ENCODE results near the gene LPAR1. TPM values are rescaled to one million over a fixed set of nuclear protein-coding genes. Genes with fewer than 3 reads are reported as not detected.

The LPAR1 gene
- total and polyA plus RNA-seq, 10 donors, result 8.1 to 63.8 (median 34.4) TPM

DNA sequence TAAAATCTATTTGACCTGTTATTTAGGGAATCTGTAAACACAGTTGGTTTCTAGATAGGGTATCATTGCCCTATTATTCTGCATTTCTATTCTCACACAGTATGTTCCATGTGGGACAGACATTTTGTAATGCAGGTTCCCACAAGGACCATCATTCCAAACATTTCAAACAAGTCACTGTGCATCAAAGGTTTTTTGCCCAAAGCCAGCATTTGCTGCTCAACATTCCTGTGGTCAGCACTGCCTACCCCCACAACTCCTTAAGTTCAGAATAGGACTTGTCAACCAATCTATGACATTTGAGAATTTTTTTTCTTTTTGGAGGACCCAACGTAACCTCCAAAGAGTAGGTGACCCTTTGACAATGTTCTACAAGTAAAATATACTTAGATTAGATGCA, 95.7 kb downstream of the LPAR1 start:
- no peak for TF ChIP-seq POLR2AphosphoS5 (IDR thresholded peaks at IDR 0.05)
- TF ChIP-seq CTCF (IDR thresholded peaks at IDR 0.05 in 8 of 11, conservative IDR thresholded peaks at IDR 0.05 in 3 of 11), result no peak
- no peak for TF ChIP-seq POLR2A (IDR thresholded peaks at IDR 0.05)
- intact Hi-C loops (cut with DNase I; ENCODE audit: low total_unique reads), result no loop called here
- DNase-seq, result no peak
- Histone ChIP-seq H3K9me3 (peaks cover 0 to 2% (median 0%) of the 10 kb centered on the region in 8 donors), H3K36me3 (peaks cover 0 to 14% (median 0%) of the 10 kb centered on the region in 6 donors), H3K4me3 (no peak overlapping the region), H3K27me3 (replicated peaks in 1 of 7) (no peaks in the 10 kb centered on the region), H3K4me1 (no peaks in the 10 kb centered on the region), H3K27ac (no peak overlapping the region)
- 64 to 94% (median 77%) methylated on average over 1 of the region's 1 CpG for WGBS, 5 donors

DNA sequence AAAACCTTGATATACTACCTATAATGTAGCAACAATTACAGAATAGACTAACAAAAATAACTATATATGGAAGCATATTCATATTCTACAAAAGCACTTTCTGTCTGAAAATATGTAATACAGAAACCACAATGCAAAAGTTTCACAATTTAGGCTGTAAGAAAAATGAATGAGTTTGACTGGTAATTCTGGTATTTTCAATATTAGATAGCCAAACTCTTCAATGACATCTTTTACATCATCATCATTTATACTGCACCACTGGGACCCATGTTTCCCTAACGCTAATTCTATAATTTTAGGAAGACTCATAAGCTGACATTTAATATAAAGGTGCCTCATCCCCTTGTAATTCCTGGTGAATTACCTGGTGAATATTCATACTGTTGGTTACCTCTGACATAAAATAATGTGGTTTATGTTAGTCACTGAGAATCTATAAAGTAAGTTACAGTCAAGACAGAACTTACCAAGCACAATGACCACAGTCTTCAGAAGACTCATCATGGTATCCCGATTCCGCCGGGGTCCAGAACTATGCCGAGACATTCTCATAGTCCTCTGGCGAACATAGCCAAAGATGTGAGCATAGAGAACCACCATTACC, 97.2 kb downstream of the LPAR1 start:
- H3K4me1 ChIP-seq, result no peaks in the 10 kb centered on the region
- peaks cover 0 to 14% (median 0%) of the 10 kb centered on the region in 6 donors for H3K36me3 ChIP-seq
- peaks cover 0 to 2% (median 0%) of the 10 kb centered on the region in 8 donors for H3K9me3 ChIP-seq
- no peaks in the 10 kb centered on the region for H3K27me3 ChIP-seq (replicated peaks in 1 of 7)
- intact Hi-C loops (cut with DNase I; ENCODE audit: low total_unique reads), result no loop called here
- TF ChIP-seq CTCF (IDR thresholded peaks at IDR 0.05 in 8 of 11, conservative IDR thresholded peaks at IDR 0.05 in 3 of 11), result no peak
- TF ChIP-seq POLR2A (IDR thresholded peaks at IDR 0.05), result no peak
- TF ChIP-seq POLR2AphosphoS5 (IDR thresholded peaks at IDR 0.05), result no peak
- no peak overlapping the region for H3K4me3 ChIP-seq
- no peak for DNase-seq
- H3K27ac ChIP-seq, result no peak overlapping the region
- 87 to 98% (median 94%) methylated on average over 6 of the region's 6 CpGs for WGBS, 5 donors

DNA sequence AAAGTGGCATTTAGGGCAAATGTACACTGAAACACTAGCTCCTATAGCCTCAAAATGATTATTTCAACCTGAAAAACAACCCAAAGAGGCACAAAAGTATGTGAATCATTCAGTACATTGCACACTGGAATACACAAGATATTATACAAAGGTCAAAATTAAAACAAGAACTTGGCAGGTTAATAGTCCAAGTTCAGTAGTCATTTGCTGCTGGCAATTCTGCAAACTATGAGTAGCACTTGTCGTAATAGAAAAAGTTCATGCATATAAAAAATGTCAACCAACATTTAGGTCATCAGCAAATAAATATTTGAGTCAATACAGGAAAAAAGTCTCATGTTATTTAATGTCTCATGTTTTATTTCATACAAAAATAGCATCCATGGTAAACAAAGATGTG, 98.7 kb downstream of the LPAR1 start:
- peaks cover 0 to 2% (median 0%) of the 10 kb centered on the region in 8 donors for H3K9me3 ChIP-seq
- no peak overlapping the region for H3K27ac ChIP-seq
- H3K4me3 ChIP-seq, result no peak overlapping the region
- no peaks in the 10 kb centered on the region for H3K27me3 ChIP-seq (replicated peaks in 1 of 7)
- TF ChIP-seq POLR2AphosphoS5 (IDR thresholded peaks at IDR 0.05), result no peak
- no peak for TF ChIP-seq CTCF (IDR thresholded peaks at IDR 0.05 in 8 of 11, conservative IDR thresholded peaks at IDR 0.05 in 3 of 11)
- no peak for TF ChIP-seq POLR2A (IDR thresholded peaks at IDR 0.05)
- DNase-seq, result no peak
- peaks cover 0 to 14% (median 0%) of the 10 kb centered on the region in 6 donors for H3K36me3 ChIP-seq
- H3K4me1 ChIP-seq, result no peaks in the 10 kb centered on the region
- WGBS, 5 donors, result 82 to 96% (median 93%) methylated on average over 1 of the region's 1 CpG
- intact Hi-C loops (cut with DNase I; ENCODE audit: low total_unique reads), result no loop called here

- H3K4me3 ChIP-seq, result no peak overlapping the region
- no peaks in the 10 kb centered on the region for H3K4me1 ChIP-seq
- H3K27me3 ChIP-seq (replicated peaks in 1 of 7), result no peaks in the 10 kb centered on the region
- intact Hi-C loops (cut with DNase I; ENCODE audit: low total_unique reads), result no loop called here
- TF ChIP-seq POLR2A (IDR thresholded peaks at IDR 0.05) (no peak), POLR2AphosphoS5 (IDR thresholded peaks at IDR 0.05) (no peak), CTCF (IDR thresholded peaks at IDR 0.05 in 8 of 11, conservative IDR thresholded peaks at IDR 0.05 in 3 of 11) (no peak)
- H3K9me3 ChIP-seq, result peaks cover 0 to 2% (median 0%) of the 10 kb centered on the region in 8 donors
- H3K36me3 ChIP-seq, result peaks cover 0 to 14% (median 0%) of the 10 kb centered on the region in 6 donors
- 43 to 59% (median 49%) methylated on average over 5 of the region's 5 CpGs for WGBS, 5 donors
- DNase-seq, result no peak
- no peak overlapping the region for H3K27ac ChIP-seq
Measured at GRCh38 chr9:110939047-110939446, 99.2 kb downstream of the LPAR1 start.
